Measurements from ENCODE around the gene STEEP1. TPM values are rescaled to one million over a fixed set of nuclear protein-coding genes. Genes with fewer than 3 reads are reported as not detected.

The STEEP1 gene
- total and polyA plus RNA-seq, 10 of the 15 experiments (the other 5 are each of a cell fraction or from before 2014, with no cell fraction given): 15.1 to 53.8 (median 26.0) TPM

DNA sequence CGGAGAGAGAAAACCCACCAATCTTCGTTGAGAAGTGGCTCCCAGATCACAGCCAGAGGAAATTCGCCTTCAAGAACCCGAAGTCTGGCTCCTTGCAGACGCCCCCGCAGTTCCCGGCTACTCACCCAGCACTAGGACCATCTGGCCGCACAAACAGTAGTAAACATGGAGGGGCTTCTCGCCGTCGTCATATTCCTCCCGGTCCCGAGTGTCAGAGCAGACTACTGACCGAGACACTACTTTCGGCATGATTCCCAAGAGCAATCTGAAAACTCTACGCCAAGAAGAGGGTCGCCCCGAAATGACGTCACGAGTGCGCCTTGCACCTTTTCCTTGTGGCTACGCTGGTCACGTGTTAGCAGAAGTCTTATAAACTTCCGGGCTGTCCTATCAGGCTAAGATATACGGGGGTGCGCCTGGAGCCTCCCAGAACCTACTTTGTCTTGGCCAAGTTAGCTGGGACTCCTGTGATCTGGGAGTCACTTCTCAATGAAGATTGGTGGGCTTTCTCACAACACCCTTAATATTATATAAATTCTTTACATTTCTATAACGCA, at the start of gene STEEP1 (continued):
- TF ChIP-seq, protein P1, sequence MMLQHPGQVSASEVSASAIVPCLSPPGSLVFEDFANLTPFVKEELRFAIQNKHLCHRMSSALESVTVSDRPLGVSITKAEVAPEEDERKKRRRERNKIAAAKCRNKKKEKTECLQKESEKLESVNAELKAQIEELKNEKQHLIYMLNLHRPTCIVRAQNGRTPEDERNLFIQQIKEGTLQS (IDR thresholded peaks at IDR 0.05; ENCODE audit: borderline replicate concordance, extremely low read depth, low read depth, low read length): peak; percentile 87
- TF ChIP-seq ATF7 (IDR thresholded peaks at IDR 0.05; ENCODE audit: low read depth) (peak; percentile 99), EGR1 (IDR thresholded peaks at IDR 0.05; ENCODE audit: borderline replicate concordance in 1 of 2, low read depth in 2 of 2, low read length in 2 of 2) (peak in 1 of 2 experiments; percentile 49; a peak in 1 of 3 replicates), MXI1 (IDR thresholded peaks at IDR 0.05; ENCODE audit: low read depth, low read length) (0 out of 2 replicates have a peak, but pooled peaks have one; percentile 48), POLR2AphosphoS5 (IDR thresholded peaks at IDR 0.05; ENCODE audit: low read length) (peak; percentile 78), SIN3A (IDR thresholded peaks at IDR 0.05; ENCODE audit: low read depth, low read length) (0 out of 2 replicates have a peak, but pooled peaks have one; percentile 34), SIX5 (IDR thresholded peaks at IDR 0.05; ENCODE audit: low read depth, low read length, severe bottlenecking) (peak; percentile 54), WRNIP1 (IDR thresholded peaks at IDR 0.05; ENCODE audit: borderline replicate concordance, low read depth, low read length) (no peak), BCL11A (IDR thresholded peaks at IDR 0.05; ENCODE audit: low read depth, low read length) (no peak), CBX3 (IDR thresholded peaks at IDR 0.05; ENCODE audit: borderline replicate concordance, low read depth) (no peak), PAX5 (IDR thresholded peaks at IDR 0.05; ENCODE audit: borderline replicate concordance, low read depth, low read length) (no peak), IKZF1 (conservative IDR thresholded peaks at IDR 0.05) (peak; percentile 57), CREM (IDR thresholded peaks at IDR 0.05; ENCODE audit: low read depth) (peak; percentile 98), HCFC1 (IDR thresholded peaks at IDR 0.05; ENCODE audit: low read length) (peak; percentile 66), NBN (IDR thresholded peaks at IDR 0.05) (peak; percentile 97), RAD21 (IDR thresholded peaks at IDR 0.05; ENCODE audit: insufficient read depth, low read depth, low read length) (no peak), HDAC6 (IDR thresholded peaks at IDR 0.05; ENCODE audit: unreplicated experiment) (no peak), POLR2A (IDR thresholded peaks at IDR 0.05; ENCODE audit: low read depth, low read length) (peak; percentile 61), BHLHE40 (IDR thresholded peaks at IDR 0.05; ENCODE audit: borderline replicate concordance in 1 of 2, low read depth in 2 of 2, low read length in 1 of 2) (peak; percentile 92 to 93), POU2F2 (IDR thresholded peaks at IDR 0.05; ENCODE audit: borderline replicate concordance, low read depth, low read length) (peak; percentile 12; the same call in 1 of the 3 replicates), IKZF2 (IDR thresholded peaks at IDR 0.05) (peak in 1 of 2 experiments; percentile 26; a peak in 2 of 4 replicates)
- TF ChIP-seq, protein P2, sequence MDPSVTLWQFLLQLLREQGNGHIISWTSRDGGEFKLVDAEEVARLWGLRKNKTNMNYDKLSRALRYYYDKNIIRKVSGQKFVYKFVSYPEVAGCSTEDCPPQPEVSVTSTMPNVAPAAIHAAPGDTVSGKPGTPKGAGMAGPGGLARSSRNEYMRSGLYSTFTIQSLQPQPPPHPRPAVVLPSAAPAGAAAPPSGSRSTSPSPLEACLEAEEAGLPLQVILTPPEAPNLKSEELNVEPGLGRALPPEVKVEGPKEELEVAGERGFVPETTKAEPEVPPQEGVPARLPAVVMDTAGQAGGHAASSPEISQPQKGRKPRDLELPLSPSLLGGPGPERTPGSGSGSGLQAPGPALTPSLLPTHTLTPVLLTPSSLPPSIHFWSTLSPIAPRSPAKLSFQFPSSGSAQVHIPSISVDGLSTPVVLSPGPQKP (IDR thresholded peaks at IDR 0.05; ENCODE audit: low read depth, low read length): peak; percentile 45; the same call in 1 of the 2 replicates
- TF ChIP-seq, protein P3, sequence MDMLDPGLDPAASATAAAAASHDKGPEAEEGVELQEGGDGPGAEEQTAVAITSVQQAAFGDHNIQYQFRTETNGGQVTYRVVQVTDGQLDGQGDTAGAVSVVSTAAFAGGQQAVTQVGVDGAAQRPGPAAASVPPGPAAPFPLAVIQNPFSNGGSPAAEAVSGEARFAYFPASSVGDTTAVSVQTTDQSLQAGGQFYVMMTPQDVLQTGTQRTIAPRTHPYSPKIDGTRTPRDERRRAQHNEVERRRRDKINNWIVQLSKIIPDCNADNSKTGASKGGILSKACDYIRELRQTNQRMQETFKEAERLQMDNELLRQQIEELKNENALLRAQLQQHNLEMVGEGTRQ (IDR thresholded peaks at IDR 0.05; ENCODE audit: borderline replicate concordance, low read depth, low read length): peak; percentile 69
- TF ChIP-seq, protein P4, sequence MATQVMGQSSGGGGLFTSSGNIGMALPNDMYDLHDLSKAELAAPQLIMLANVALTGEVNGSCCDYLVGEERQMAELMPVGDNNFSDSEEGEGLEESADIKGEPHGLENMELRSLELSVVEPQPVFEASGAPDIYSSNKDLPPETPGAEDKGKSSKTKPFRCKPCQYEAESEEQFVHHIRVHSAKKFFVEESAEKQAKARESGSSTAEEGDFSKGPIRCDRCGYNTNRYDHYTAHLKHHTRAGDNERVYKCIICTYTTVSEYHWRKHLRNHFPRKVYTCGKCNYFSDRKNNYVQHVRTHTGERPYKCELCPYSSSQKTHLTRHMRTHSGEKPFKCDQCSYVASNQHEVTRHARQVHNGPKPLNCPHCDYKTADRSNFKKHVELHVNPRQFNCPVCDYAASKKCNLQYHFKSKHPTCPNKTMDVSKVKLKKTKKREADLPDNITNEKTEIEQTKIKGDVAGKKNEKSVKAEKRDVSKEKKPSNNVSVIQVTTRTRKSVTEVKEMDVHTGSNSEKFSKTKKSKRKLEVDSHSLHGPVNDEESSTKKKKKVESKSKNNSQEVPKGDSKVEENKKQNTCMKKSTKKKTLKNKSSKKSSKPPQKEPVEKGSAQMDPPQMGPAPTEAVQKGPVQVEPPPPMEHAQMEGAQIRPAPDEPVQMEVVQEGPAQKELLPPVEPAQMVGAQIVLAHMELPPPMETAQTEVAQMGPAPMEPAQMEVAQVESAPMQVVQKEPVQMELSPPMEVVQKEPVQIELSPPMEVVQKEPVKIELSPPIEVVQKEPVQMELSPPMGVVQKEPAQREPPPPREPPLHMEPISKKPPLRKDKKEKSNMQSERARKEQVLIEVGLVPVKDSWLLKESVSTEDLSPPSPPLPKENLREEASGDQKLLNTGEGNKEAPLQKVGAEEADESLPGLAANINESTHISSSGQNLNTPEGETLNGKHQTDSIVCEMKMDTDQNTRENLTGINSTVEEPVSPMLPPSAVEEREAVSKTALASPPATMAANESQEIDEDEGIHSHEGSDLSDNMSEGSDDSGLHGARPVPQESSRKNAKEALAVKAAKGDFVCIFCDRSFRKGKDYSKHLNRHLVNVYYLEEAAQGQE (IDR thresholded peaks at IDR 0.05; ENCODE audit: low read depth, low read length): no peak
- TF ChIP-seq, protein P5, sequence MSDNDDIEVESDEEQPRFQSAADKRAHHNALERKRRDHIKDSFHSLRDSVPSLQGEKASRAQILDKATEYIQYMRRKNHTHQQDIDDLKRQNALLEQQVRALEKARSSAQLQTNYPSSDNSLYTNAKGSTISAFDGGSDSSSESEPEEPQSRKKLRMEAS (IDR thresholded peaks at IDR 0.05; ENCODE audit: low read depth, low read length): no peak

All from GM12878 (cell line).